ENCODE measurements around the gene USP4.
A peak's percentile ranks its signal among the peaks of the same experiment; 100 is the strongest.
"Not testable (repeated sequence)": the region's sequence is repeated elsewhere in the genome, so short reads cannot be mapped to it uniquely, and the experiment has no call there.

Gene USP4

DNA sequence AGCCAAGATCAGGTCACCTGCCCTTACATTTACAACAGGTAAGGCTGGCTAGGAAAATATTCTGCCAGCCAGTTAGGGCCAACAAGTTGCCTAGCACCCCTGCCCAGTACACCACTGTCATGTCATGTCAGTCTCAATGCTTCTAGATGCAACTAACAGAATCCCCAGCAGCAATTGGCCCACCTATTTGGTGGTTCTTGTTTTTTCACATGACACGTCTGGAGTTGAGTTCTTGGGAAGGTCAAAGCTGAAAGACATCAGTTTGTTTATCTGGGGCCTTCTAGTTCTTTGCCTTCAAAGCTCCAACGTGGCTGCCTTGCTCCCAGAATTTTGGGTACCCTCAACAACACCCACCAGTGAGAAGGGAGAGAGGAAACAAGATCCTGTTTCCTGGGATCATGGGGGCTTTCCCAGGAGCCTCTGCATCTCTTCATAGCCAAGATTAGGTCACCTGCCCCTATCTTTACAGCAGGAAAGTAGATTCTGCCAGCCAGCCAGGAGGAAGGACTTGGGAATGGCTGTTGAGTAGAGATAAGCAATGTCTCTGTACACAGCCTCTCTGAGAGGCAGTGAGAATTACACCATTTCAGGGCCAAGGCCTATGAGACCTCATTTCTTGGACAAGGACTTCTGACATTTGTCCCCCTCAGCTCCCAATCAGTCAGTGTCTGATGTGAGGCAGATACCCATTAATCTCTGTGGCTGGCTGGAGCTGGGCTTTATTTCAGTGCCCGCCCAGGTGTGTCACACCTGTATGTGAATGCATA, 9.7 kb upstream of the USP4 start:
- DNase-seq, result no peak

DNA sequence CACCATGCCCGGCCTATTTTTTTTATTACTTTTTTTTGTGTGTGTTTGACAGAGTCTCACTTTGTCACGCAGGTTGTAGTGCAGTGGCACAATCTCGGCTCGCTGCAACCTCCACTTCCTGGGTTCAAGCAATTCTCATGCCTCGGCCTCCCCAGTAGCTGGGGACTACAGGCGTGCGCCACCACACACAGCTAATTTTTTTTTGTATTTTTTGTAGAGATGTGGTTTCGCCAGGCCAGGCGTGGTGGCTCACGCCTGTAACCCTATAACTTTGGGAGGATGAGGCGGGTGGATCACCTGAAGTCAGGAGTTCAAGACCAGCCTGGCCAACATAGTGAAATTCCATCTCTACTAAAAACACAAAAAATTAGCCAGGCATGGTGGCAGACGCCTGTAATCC, 8.5 kb upstream of the USP4 start:
- not testable (repeated sequence) for DNase-seq

DNA sequence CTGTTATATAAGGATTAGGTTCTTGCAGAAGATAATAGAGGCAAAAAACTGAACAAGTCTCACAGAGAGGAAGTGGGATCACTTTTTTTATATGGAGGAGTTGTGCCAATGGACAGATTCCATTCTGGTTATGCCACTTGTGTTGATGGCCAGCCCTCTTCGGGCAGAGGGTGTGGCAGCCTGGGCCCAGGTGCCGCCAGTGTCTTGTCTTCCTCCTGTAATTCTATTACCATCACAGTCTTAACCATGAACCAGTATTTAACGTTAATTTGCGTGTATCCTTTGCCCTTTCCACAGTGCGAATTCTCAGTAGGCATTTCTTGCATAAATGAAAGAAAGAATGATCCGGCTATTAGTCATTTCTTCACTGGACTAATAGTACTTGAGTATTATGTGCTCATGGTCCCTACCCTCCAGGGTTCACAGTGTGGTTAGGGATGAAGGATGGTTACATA, 7.0 kb upstream of the USP4 start:
- no peak for DNase-seq

DNA sequence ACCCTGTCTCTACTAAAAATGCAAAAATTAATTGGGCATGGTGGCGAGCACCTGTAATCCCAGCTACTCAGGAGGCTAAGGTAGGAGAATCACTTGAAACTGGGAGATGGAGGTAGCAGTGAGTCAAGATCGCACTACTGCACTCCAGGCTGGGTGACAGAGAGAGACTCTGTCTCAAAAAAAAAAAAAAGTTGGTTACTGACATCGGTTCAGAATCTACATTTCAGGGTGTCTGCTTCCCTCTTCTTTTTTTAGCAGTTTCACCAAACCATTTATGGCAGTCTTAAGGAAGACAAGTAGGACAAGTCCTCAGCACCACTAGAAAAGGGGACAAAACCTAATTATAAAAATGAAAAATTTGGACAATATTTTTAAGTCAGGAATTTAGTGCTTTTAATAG, 3.3 kb upstream of the USP4 start:
- no peak for DNase-seq

DNA sequence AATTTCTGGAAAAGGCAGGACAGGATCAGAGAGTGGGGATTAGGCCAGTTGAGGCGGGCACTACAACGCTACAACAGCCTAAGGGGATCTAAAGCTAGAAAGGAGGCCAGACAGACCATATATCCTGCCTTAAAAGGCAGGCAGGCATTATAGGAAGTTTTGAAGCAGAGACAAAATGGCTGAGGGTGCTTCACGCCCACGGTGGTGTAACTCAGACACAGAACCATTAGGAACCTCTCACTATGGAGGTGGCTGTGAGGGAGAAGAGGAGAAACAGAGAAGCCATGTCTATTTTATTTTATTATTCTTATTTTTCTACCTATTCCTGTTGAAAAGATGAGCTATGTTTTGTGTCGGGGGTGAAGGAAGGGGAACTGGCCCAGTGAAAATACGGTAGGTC, 2.1 kb upstream of the USP4 start:
- no peak for DNase-seq

DNA sequence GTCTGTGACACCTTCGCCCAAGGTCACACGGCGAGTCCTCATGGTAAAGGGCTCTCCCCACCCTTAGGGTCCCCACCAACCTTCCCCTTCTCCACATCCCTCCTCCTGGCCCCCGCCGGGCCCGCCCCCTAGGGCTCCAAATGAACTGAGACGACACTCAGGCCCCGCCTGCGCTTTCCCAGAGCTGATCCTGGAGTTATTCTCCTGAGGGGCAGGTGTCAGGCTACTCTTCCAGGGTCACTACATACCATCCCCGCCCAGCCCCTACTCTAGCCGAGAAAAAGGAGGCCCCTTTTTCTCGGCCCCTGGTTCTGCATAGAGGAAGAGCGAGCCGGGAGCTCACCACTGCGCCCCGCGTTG, 292 bp downstream of the USP4 start:
- peak; percentile 26 for DNase-seq

DNA sequence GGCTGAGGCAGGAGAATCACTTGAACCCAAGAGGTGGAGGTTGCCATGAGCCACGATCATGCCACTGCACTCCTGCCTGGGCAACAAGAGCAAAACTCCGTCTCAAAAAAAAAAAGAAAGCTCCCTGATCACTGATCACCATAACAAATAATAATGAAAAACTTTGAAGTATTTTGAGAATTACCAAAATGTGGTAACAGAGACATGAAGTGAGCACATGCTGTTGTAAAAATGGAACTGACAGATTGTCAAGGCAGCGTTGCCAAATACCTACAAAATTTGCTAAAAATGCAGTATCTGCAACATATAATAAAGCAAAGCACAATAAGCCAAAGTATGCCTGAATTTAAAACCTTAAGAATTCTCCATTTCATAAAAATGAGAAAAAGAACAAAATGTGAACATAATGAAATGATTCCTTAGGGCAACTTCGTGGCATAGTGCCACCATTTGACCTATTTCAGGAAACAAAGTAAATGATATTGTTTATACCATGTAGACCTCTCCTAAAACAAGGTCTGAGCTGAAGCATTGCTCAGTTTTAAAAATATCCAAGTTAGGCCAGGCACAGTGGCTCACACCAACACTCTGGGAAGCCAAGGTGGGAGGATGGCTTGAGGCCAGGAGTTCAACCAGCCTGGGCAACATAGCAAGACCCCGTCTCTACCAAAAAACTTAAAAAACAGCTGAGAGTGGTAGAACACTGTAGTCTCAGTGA, 5.8 kb downstream of the USP4 start:
- DNase-seq, result no peak

DNA sequence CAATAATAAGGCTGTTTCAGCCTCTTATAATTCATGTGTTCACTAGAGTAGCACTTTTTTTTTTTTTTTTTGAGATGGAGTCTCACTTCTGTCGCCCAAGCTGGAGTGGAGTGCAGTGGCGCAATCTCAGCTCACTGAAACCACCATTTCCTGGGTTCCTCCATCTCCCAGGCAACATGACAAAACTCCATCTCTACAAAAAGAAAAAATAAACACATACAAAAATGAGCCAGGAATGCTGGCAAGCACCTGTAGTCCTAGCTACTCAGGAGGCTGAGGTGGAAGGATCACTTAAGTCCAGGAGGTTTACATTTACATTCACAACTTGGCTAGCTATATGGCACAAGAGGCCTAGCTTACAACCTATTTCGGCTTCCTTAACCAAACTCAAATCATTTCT, 6.8 kb downstream of the USP4 start:
- DNase-seq, result no peak

DNA sequence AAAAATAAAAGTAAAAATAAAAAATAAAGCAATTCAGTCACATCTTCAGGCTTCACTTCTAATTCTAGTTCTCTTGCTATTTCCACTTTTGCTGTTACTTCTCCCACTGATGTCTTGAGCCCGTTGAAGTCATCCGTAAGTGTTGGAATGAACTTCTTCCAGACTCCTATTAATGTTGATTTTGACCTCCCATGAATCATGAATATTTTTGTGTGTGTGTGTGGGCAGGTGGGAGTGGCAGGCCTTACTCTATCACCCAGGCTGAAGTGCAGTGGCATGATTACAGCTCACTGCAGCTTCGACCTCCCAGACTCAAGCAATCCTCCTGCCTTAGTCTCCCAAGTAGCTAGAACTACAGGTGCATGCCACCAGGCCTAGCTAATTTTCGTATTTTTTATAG, 10.7 kb downstream of the USP4 start:
- DNase-seq, result no peak

DNA sequence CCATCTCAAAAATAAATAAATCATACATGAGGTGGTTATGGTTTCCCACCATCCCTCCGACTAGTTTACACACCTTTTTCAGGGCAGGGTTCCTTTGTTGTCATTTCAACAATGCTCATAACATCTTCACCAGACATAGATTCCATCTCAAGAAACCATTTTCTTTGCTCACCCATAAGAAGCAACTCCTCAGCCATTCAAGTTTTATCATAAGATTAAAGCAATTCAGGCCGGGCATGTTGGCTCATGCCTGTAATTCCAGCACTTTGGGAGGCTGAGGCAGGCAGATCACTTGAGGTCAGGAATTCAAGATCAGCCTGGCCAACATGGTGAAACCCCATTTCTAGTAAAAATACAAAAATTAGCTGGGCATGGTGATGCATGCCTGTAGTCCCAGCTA, 11.5 kb downstream of the USP4 start:
- DNase-seq, result not testable (repeated sequence)

DNA sequence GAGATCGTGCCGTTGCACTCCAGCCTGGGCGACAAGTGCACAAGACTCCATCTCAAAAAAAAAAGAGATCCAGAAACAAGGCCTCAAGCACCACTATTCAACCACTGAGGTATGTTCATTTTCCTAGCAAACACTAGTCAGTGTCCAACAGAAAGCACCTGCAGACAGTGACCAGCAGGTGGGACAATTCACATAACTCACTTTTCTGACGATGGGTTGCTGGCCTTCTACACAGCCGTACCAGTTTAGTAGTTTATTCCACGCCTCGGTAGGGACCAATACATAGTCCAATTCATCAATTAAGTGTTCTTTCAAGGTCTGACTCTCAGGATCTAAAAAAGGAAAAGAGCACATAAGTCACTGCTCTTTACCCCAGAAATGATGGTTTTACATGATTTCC, 12.4 kb downstream of the USP4 start:
- no peak for DNase-seq

DNA sequence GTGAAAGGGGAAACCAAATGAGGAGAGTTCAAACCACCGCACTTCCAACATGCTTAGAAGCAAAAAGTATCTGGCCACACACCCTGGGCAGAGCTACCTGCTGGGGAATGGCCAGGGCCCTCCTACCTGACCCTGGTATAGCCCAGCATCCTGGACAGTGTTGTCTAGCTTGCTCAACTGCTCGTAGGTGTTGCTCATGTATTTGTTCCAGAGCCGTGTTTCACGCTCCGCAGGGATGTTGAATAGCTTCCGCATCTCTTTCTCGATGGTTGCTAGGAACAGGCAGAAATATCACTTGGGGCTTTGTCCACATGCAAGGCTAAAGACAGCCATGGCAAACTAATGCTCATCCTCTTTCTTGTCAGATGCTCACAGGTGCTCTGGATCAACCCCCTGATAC, 15.1 kb downstream of the USP4 start:
- no peak for DNase-seq

DNA sequence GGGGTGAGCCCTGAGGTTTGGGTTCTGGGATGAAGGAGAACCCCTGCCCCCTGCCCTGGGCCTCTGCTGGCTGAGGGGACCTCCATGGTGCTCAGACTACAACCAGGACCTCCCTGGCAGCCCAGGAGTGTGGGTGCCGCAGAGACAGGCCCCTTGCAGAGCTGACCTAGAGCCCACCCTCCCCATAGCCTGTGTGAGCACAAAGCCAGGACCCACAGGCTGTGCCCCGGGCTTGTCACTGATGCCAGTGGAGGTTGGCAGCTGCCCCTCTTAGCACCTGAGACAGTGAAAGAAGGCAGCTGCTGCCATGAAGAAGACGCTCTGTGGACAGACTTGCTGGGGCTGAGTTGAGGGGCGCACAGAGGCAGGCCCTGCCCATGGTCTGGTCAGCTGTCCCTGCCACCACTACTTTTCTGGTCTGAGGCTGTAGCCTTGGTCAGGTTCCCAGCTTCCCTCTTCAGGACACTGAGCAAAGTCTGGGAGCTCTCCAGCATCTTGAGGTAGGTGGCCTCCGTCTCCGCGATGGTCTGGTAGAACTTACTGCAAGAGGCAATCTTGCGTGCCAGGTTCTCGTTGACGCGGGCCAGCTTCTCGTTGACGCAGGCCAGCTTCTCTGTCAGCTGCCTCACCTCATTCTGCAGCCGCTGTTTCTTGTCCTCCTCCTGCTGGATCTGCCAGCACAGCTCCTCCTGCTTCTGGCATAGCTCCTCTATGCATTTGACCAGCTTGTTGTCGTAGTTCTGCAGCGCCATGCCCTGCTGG, 23.0 kb downstream of the USP4 start:
- no peak for DNase-seq

DNA sequence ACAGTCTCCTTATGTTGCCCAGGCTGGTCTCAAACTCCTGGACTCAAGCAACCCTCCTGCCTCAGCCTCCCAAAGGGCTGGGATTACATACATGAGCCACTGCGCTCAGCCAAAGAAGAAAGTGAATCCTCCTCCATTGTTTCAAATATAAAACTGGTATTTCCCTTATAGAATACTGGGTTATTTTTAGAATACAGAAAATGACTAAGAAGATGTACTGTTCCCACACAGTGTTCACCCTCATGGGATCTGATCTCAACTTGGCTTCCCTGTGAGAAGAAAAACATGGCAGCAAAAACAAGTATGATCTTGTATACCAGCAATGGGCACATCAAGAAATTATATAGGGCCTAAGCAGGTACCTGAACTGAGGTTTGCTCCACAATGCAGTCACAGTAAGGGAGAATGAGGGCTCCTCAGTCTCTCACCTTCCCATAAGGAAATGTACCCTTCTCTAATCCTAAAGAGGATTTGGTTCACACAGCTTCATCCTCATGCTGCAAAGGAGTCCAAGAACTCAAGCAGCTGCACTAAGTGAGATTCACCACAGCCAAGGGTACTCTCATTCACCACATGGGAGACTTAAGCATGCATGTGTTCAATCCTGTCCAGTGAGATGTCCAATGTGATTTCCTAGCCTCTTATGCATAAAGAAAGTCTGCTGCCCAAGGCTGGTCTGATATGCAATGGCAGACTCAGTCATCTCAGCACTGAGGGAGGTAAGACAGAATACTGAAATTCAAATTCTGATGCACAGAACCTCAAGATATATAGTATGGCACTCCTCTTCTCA, 25.8 kb downstream of the USP4 start:
- DNase-seq, result no peak

DNA sequence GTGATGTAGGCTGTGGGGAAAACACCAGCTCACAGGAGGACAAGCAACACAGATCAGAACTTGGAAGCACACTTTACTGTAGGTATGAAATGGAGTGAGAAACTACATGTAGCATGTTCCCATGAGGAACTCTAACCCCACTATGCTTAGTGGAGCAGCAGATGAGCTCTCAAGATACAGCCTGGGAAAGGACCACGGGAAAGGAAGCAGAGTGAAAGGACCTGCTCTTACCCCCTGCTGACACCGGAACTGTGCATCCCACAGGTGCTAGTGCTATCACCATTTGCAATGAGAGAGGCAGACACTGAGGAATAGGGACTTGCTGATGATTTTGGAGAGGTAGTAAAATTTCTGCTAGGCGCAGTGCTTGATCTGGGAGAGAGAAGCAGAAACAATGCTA, 28.6 kb downstream of the USP4 start:
- no peak for DNase-seq

DNA sequence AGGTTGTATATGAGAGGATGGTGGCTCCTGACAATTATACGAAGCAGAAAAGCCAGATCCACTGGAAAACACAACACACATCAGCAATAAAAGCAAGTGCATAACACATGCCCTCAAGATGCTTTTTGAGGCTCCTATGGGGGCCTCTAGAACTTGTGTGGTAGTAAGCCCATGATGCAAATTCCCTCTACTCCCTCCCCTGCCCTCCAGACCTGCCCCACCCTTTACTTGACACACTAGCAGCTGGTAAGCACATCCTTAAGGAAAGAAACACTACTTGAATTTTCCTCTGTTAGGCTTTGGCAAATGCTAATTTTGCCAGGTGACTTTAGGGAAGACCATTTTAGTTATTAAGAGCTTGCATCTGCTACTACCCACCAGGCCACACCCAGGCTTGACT, 29.2 kb downstream of the USP4 start:
- DNase-seq, result no peak

DNA sequence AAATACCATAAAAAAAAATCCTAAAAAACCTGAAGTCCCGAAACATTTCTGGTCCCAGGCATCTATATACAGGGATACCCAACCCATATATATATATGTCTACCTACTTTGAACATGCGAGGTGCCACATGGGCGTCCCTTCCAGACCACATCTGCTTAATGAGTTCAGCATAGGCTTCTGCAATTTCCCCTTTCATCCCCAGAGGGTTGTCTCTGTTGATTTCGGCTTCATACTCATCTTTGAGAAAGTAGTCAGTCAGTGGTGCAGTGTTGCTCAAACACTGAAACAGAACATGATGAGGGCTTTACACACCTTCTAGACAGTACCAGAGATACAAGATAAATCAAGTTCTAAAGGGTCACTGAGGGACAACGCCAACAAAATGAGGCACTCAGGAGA, 34.2 kb downstream of the USP4 start:
- DNase-seq, result no peak

DNA sequence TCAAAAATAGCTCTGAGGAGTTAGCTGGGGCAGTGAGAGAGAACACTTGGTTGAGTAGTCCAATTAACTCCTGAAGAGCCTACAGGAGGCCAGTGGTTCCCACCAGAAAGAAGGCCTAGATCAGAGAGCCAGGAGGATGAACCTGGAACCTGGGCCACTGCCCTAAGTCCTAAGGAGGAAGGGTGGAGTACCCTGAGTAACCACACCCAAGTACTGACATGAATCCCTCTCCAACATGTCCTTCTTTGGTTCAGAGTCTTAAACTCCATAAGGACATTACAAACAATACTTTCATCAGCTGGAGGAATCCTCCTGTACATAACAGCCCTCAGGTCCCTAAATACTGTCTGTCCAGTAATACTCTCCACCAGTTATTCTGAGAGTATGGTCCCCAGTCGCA, 37.2 kb downstream of the USP4 start:
- no peak for DNase-seq

DNA sequence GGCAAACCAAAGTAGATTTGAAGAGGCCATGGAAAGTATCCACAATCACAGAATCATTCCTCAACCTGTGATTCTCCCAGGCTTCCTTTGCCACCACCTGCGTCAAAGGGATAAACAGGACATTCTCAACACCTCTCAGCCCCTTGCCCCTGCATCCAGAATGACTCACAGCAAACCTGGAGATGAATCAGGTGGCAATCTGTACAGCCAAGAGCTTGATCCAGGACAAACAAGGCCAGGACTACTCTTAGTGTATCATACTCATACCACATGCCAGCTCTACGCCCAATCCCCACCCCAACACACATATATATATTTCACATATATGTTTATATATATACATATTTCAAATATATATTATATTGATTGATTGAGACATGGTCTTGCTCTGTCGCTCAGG, 39.3 kb downstream of the USP4 start:
- no peak for DNase-seq

DNA sequence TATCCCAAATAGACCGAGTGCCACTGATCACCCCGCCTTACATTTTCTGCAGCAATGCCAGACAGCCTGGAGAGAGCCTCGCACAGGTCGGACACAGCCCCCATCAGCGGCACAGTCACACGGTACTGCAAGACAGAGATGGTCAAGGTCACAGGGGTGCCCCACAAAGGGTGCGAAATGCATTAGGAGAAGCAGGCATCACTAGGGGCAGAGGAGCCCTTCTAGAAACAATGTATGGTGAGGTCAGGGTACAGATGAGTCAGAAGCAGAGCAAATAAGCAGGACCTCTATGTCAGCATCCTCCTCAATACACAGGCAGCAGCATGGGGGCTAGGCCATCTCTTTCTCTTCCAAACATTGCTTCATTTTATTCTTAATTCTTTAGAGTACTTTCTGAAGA, 41.3 kb downstream of the USP4 start:
- no peak for DNase-seq

DNA sequence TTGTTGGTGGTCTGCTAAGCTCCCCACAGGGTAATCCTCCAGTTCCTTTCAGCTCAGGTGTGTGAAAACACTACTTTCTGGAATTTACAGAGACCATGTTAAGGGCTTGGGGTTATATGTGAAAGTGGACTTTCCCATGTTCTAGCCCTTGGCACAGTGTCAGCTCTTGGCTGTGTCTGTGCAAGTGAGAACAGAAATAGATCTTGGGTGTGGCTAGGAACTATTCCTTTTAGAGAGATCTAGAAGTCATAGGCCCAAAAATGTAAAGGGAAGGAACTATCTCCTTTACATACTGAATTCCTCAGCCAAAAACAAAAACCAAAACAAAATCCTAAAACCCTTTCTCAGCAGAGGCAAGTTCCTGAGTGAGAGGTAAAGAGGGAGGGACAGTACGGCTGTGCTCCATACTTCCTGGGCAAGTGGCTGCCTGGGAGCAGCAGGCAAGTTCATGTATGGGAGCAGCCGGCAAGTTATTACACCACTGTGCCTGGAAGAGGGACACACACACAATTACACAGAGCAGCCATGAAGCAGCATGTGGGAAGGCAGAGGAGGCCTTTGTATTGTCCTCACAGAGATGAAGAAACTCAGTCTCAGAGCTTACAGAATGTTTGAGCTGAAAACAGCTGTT, 43.0 kb downstream of the USP4 start:
- DNase-seq, result no peak

DNA sequence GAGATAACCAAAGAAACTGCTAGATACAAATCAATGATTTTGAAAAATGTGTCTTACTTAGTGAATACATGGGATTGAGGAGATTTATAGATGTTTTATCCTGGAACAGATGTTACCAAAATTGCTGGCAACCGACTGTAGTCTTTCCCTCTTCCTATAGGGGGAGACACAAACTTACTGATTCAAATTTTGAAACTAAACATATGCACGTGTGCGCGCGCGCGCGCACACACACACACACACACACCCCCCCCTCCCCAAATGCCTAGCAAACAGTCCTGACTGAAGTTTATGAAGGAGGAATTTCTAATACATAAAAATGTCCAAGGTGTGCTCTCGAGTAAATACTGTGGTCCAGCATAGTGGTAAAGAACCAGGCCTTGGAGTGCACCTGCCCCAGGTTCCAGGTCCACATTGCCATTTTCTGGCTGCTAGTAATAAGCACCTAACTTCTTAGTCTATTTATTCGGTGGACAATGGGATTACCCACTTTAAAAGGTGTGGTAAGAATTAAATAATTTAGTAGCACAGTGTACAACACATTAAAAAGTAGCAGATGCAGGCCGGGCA, 44.3 kb downstream of the USP4 start:
- DNase-seq, result peak; percentile 17
